Measurements from ENCODE around the gene SLC17A3.

Gene SLC17A3

GRCh38 chr6:25874822-25875562 is 949 bp upstream of the SLC17A3 start:
- no peak overlapping the region for H3K9ac ChIP-seq (ENCODE audit: low read length in 2 of 2)
- H3K9me3 ChIP-seq (ENCODE audit: control insufficient read depth in 2 of 2, low read length in 2 of 2): no peaks in the 10 kb centered on the region
- H3K4me1 ChIP-seq (ENCODE audit: control insufficient read depth, insufficient read depth, low read length): no peaks in the 10 kb centered on the region
- H3K4me3 ChIP-seq (ENCODE audit: low read length in 2 of 2): no peak overlapping the region
- H3K36me3 ChIP-seq (ENCODE audit: control insufficient read depth in 2 of 2, insufficient read depth in 2 of 2, low read length in 2 of 2): no peaks in the 10 kb centered on the region
- no peaks in the 10 kb centered on the region for H3K27me3 ChIP-seq (ENCODE audit: control insufficient read depth in 1 of 2, insufficient read depth in 2 of 2, low read length in 2 of 2)
- H3K27ac ChIP-seq (ENCODE audit: low read length): no peak overlapping the region

GRCh38 chr6:25872814-25873213 is 1.2 kb downstream of the SLC17A3 start:
- H3K9me3 ChIP-seq (ENCODE audit: control insufficient read depth in 2 of 2, low read length in 2 of 2): no peaks in the 10 kb centered on the region
- H3K27me3 ChIP-seq (ENCODE audit: control insufficient read depth in 1 of 2, insufficient read depth in 2 of 2, low read length in 2 of 2): no peaks in the 10 kb centered on the region
- H3K27ac ChIP-seq (ENCODE audit: low read length): no peak overlapping the region
- no peak overlapping the region for H3K9ac ChIP-seq (ENCODE audit: low read length in 2 of 2)
- no peaks in the 10 kb centered on the region for H3K36me3 ChIP-seq (ENCODE audit: control insufficient read depth in 2 of 2, insufficient read depth in 2 of 2, low read length in 2 of 2)
- H3K4me3 ChIP-seq (ENCODE audit: low read length in 2 of 2): no peak overlapping the region
- no peaks in the 10 kb centered on the region for H3K4me1 ChIP-seq (ENCODE audit: control insufficient read depth, insufficient read depth, low read length)

GRCh38 chr6:25869840-25870239 is 4.2 kb downstream of the SLC17A3 start:
- H3K27ac ChIP-seq (ENCODE audit: low read length): no peak overlapping the region
- H3K9me3 ChIP-seq (ENCODE audit: control insufficient read depth in 2 of 2, low read length in 2 of 2): no peaks in the 10 kb centered on the region
- H3K4me3 ChIP-seq (ENCODE audit: low read length in 2 of 2): no peak overlapping the region
- H3K4me1 ChIP-seq (ENCODE audit: control insufficient read depth, insufficient read depth, low read length): no peaks in the 10 kb centered on the region
- H3K36me3 ChIP-seq (ENCODE audit: control insufficient read depth in 2 of 2, insufficient read depth in 2 of 2, low read length in 2 of 2): no peaks in the 10 kb centered on the region
- no peak overlapping the region for H3K9ac ChIP-seq (ENCODE audit: low read length in 2 of 2)
- peaks cover 0 to 2% of the 10 kb centered on the region in 2 donors for H3K27me3 ChIP-seq (ENCODE audit: control insufficient read depth in 1 of 2, insufficient read depth in 2 of 2, low read length in 2 of 2)

GRCh38 chr6:25868436-25869183 is 5.4 kb downstream of the SLC17A3 start:
- H3K4me1 ChIP-seq (ENCODE audit: control insufficient read depth, insufficient read depth, low read length): no peaks in the 10 kb centered on the region
- H3K4me3 ChIP-seq (ENCODE audit: low read length in 2 of 2): no peak overlapping the region
- peaks cover 0 to 2% of the 10 kb centered on the region in 2 donors for H3K27me3 ChIP-seq (ENCODE audit: control insufficient read depth in 1 of 2, insufficient read depth in 2 of 2, low read length in 2 of 2)
- H3K9ac ChIP-seq (ENCODE audit: low read length in 2 of 2): no peak overlapping the region
- H3K9me3 ChIP-seq (ENCODE audit: control insufficient read depth in 2 of 2, low read length in 2 of 2): no peaks in the 10 kb centered on the region
- H3K27ac ChIP-seq (ENCODE audit: low read length): no peak overlapping the region
- no peaks in the 10 kb centered on the region for H3K36me3 ChIP-seq (ENCODE audit: control insufficient read depth in 2 of 2, insufficient read depth in 2 of 2, low read length in 2 of 2)

- no peak overlapping the region for H3K27ac ChIP-seq (ENCODE audit: low read length)
- H3K4me3 ChIP-seq (ENCODE audit: low read length in 2 of 2): no peak overlapping the region
- no peaks in the 10 kb centered on the region for H3K4me1 ChIP-seq (ENCODE audit: control insufficient read depth, insufficient read depth, low read length)
- H3K9me3 ChIP-seq (ENCODE audit: control insufficient read depth in 2 of 2, low read length in 2 of 2): no peaks in the 10 kb centered on the region
- peaks cover 2% of the 10 kb centered on the region in 2 donors for H3K27me3 ChIP-seq (ENCODE audit: control insufficient read depth in 1 of 2, insufficient read depth in 2 of 2, low read length in 2 of 2)
- no peaks in the 10 kb centered on the region for H3K36me3 ChIP-seq (ENCODE audit: control insufficient read depth in 2 of 2, insufficient read depth in 2 of 2, low read length in 2 of 2)
- H3K9ac ChIP-seq (ENCODE audit: low read length in 2 of 2): no peak overlapping the region
These were observed 8.0 kb downstream of the SLC17A3 start for GRCh38 chr6:25866011-25866410.

- Histone ChIP-seq H3K4me3 (ENCODE audit: low read length in 2 of 2) (no peak overlapping the region), H3K9ac (ENCODE audit: low read length in 2 of 2) (no peak overlapping the region), H3K9me3 (ENCODE audit: control insufficient read depth in 2 of 2, low read length in 2 of 2) (no peaks in the 10 kb centered on the region), H3K4me1 (ENCODE audit: control insufficient read depth, insufficient read depth, low read length) (no peaks in the 10 kb centered on the region), H3K27ac (ENCODE audit: low read length) (no peak overlapping the region), H3K36me3 (ENCODE audit: control insufficient read depth in 2 of 2, insufficient read depth in 2 of 2, low read length in 2 of 2) (no peaks in the 10 kb centered on the region), H3K27me3 (ENCODE audit: control insufficient read depth in 1 of 2, insufficient read depth in 2 of 2, low read length in 2 of 2) (peaks cover 2% of the 10 kb centered on the region in 2 donors)
These were observed 10.7 kb downstream of the SLC17A3 start for GRCh38 chr6:25863360-25863759.

- no peak overlapping the region for H3K9ac ChIP-seq (ENCODE audit: low read length in 2 of 2)
- no peaks in the 10 kb centered on the region for H3K9me3 ChIP-seq (ENCODE audit: control insufficient read depth in 2 of 2, low read length in 2 of 2)
- no peaks in the 10 kb centered on the region for H3K36me3 ChIP-seq (ENCODE audit: control insufficient read depth in 2 of 2, insufficient read depth in 2 of 2, low read length in 2 of 2)
- no peaks in the 10 kb centered on the region for H3K4me1 ChIP-seq (ENCODE audit: control insufficient read depth, insufficient read depth, low read length)
- no peak overlapping the region for H3K4me3 ChIP-seq (ENCODE audit: low read length in 2 of 2)
- H3K27me3 ChIP-seq (ENCODE audit: control insufficient read depth in 1 of 2, insufficient read depth in 2 of 2, low read length in 2 of 2): peaks cover 2 to 4% of the 10 kb centered on the region in 2 donors
- H3K27ac ChIP-seq (ENCODE audit: low read length): no peak overlapping the region
These were observed 11.8 kb downstream of the SLC17A3 start for GRCh38 chr6:25862199-25862598.

- Histone ChIP-seq H3K27ac (ENCODE audit: low read length) (no peak overlapping the region), H3K9me3 (ENCODE audit: control insufficient read depth in 2 of 2, low read length in 2 of 2) (no peaks in the 10 kb centered on the region)
These were observed 21.3 kb downstream of the SLC17A3 start for GRCh38 chr6:25852756-25853155.

GRCh38 chr6:25851961-25852360 is 22.1 kb downstream of the SLC17A3 start:
- no peaks in the 10 kb centered on the region for H3K4me1 ChIP-seq (ENCODE audit: control insufficient read depth, insufficient read depth, low read length)

More at GRCh38 chr6:25852756-25853155, 21.3 kb downstream of the SLC17A3 start:
- Histone ChIP-seq H3K4me3 (ENCODE audit: low read length in 2 of 2) (no peak overlapping the region), H3K27me3 (ENCODE audit: control insufficient read depth in 1 of 2, insufficient read depth in 2 of 2, low read length in 2 of 2) (no peaks in the 10 kb centered on the region), H3K36me3 (ENCODE audit: control insufficient read depth in 2 of 2, insufficient read depth in 2 of 2, low read length in 2 of 2) (no peaks in the 10 kb centered on the region), H3K9ac (ENCODE audit: low read length in 2 of 2) (no peak overlapping the region), H3K4me1 (ENCODE audit: control insufficient read depth, insufficient read depth, low read length) (no peaks in the 10 kb centered on the region)

GRCh38 chr6:25844518-25844917 is 29.5 kb downstream of the SLC17A3 start:
- Histone ChIP-seq H3K27me3 (ENCODE audit: control insufficient read depth in 1 of 2, insufficient read depth in 2 of 2, low read length in 2 of 2) (no peaks in the 10 kb centered on the region), H3K9me3 (ENCODE audit: control insufficient read depth in 2 of 2, low read length in 2 of 2) (no peaks in the 10 kb centered on the region), H3K9ac (ENCODE audit: low read length in 2 of 2) (no peak overlapping the region), H3K4me1 (ENCODE audit: control insufficient read depth, insufficient read depth, low read length) (no peaks in the 10 kb centered on the region), H3K4me3 (ENCODE audit: low read length in 2 of 2) (no peak overlapping the region), H3K36me3 (ENCODE audit: control insufficient read depth in 2 of 2, insufficient read depth in 2 of 2, low read length in 2 of 2) (no peaks in the 10 kb centered on the region), H3K27ac (ENCODE audit: low read length) (no peak overlapping the region)

More at GRCh38 chr6:25851961-25852360, 22.1 kb downstream of the SLC17A3 start:
- Histone ChIP-seq H3K36me3 (ENCODE audit: control insufficient read depth in 2 of 2, insufficient read depth in 2 of 2, low read length in 2 of 2) (no peaks in the 10 kb centered on the region), H3K9me3 (ENCODE audit: control insufficient read depth in 2 of 2, low read length in 2 of 2) (no peaks in the 10 kb centered on the region), H3K27me3 (ENCODE audit: control insufficient read depth in 1 of 2, insufficient read depth in 2 of 2, low read length in 2 of 2) (no peaks in the 10 kb centered on the region), H3K9ac (ENCODE audit: low read length in 2 of 2) (no peak overlapping the region), H3K27ac (ENCODE audit: low read length) (no peak overlapping the region), H3K4me3 (ENCODE audit: low read length in 2 of 2) (no peak overlapping the region)

- Histone ChIP-seq H3K27me3 (ENCODE audit: control insufficient read depth in 1 of 2, insufficient read depth in 2 of 2, low read length in 2 of 2) (no peaks in the 10 kb centered on the region), H3K36me3 (ENCODE audit: control insufficient read depth in 2 of 2, insufficient read depth in 2 of 2, low read length in 2 of 2) (no peaks in the 10 kb centered on the region), H3K27ac (ENCODE audit: low read length) (no peak overlapping the region), H3K9ac (ENCODE audit: low read length in 2 of 2) (no peak overlapping the region), H3K4me1 (ENCODE audit: control insufficient read depth, insufficient read depth, low read length) (no peaks in the 10 kb centered on the region), H3K9me3 (ENCODE audit: control insufficient read depth in 2 of 2, low read length in 2 of 2) (no peaks in the 10 kb centered on the region), H3K4me3 (ENCODE audit: low read length in 2 of 2) (no peak overlapping the region)
These were observed 31.5 kb downstream of the SLC17A3 start for GRCh38 chr6:25842526-25842925.

Data from stomach smooth muscle (tissue), 2 donors.